GM19023 (cell line): ENCODE results near the gene ROMO1.
"Not testable (repeated sequence)": the region's sequence is repeated elsewhere in the genome, so short reads cannot be mapped to it uniquely, and the experiment has no call there.

ENCODE experiments used
- ATAC-seq: cut with Tn5 transposase; IDR thresholded peaks from one replicate; pipeline ENCODE4 v1.9.1; 2021; ENCODE audit warnings: mild to moderate bottlenecking, moderate library complexity; ENCODE audit not compliant: unreplicated experiment

Gene ROMO1

DNA sequence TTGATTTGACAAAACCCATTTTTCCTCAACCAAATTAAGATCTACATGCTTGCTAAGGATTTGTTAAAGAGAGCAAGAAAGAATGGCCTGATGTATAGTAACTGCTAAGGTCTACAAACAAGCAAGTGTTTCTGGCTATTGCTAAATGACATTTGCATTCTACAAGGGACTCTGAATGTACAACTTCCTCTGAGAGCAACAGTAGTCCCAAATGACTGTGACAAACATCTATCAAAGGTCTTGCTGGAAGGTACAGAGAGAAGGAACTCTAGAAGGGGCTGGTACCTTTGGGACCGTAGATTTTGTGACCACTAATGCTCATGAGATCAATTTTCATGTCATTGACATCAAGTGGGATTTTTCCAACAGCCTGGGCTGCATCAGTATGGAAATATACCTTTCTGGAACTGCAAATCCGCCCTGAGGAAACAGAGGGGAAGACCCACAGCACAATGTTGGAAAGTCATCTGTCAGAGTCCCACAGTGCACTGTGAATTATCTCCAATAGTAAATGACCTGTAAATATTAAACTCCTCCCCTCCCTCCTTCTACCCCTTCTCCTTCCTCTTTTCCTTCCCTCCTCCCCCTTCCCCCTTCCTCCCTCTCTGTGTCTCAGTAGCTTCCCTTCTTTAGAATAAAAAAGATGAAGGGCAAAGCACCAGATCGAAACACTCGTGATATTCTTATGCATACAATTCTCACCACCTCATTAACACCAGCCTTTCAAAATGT lies 18.6 kb upstream of the ROMO1 start:
- no peak for ATAC-seq

DNA sequence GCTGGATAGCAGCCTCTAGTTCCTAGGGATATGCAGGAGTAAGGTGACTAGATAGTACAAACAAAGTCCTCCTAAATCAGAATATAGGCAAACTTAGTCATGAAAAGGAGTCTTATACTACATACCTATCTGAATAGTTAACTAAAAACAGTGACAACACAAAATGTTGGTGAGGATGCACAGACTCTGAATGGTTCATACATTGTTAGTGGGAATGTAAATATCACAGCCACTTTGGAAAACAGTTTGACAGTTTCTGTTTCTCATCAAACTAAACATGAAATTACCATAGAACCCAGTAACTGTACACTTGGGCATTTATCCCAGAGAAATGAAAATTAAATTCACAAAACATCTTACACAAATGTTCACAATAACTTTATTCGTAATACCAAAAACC lies 17.2 kb upstream of the ROMO1 start:
- no peak for ATAC-seq

DNA sequence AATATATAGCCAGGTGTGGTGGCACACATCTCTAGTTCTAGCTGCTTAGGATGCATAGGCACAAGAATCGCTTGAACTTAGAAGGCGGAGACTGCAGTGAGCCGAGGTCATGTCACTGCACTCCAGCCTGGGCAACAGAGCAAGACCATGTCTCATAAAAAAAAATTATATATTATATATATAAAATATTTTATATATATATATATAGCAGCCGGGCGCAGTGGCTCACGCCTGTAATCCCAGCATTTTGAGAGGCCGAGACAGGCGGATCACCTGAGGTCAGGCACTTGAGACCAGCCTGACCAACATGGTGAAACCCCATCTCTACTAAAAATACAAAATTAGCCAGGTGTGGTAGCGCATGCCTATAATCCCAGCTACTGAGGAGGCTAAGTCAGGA lies 13.8 kb upstream of the ROMO1 start:
- ATAC-seq = not testable (repeated sequence)

DNA sequence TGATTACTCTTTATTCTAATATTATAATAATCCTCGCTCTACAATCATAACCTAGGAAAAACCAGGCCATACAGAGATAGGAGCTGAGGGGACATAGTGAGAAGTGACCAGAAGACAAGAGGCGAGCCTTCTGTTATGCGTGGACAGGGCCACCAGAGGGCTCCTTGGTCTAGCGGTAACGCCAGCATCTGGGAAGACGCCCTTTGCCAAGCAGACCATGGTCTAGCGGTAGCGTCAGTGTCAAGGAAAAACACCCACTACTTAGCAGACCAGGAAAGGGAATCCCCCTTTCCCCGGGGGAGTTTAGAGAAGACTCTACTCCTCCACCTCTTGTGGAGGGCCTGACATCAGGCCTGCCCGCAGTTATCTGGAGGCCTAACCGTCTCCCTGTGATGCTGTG lies 12.3 kb upstream of the ROMO1 start:
- not testable (repeated sequence) for ATAC-seq

DNA sequence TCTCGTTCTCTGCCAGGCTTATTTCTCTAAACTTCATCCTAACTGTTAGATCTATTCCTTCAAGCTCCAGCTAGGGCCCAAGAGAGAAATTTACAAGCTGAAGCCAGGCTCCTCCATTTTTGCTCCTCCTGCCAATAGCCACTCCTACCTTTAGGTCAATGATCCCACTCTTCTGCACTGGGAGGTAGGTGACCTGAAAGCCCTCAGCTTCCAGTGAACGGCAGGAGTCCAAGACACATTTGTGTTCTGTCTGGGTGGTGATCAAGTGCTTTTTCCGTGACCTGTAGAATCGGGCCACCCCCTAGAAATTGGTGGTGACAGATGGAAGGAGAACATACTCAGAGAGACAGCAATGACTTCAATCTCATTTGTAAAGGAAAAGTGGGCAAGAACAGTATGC lies 8.9 kb upstream of the ROMO1 start:
- ATAC-seq = no peak

DNA sequence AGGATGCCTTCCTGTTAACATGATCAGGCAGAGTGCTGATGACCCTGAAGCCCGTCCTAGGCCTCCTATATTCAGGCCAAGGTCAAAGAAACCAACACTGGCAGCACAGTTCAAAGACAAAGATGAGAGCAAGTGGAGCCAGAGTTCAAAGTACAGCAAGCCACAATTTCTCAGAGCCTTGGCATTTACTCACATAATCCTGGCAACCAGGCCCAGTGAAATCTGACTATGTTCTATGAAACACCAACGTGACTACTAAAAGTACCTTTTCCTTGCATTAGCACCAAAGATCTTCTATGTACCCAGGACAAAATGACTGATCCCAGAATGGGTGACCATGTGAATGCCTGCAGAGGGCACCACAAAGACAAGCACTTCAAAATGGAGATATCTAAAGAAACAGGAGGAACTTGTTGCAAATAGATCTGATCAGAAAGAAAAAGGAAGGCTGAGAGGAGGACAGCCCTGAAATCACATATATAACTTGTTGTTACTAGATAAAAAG lies 3.9 kb upstream of the ROMO1 start:
- no peak for ATAC-seq

DNA sequence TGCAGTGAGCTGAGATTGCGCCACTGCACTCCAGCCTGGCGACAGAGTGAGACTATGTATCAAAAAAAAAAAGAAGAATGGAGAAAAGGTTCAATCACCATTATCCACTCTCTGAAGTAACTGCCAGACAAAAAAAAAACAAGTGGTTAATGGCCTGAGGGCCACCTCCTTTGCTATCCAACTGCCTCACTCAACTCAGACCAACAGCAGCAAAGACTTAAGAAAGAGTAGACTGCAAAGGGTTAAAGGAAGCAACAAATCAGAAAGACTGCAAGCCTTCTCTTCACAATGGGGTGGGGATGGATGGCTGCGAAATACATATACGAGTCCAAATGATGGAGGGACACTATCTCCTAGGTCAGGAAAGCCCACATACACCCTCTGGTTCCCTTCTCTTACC lies 3.2 kb upstream of the ROMO1 start:
- no peak for ATAC-seq

DNA sequence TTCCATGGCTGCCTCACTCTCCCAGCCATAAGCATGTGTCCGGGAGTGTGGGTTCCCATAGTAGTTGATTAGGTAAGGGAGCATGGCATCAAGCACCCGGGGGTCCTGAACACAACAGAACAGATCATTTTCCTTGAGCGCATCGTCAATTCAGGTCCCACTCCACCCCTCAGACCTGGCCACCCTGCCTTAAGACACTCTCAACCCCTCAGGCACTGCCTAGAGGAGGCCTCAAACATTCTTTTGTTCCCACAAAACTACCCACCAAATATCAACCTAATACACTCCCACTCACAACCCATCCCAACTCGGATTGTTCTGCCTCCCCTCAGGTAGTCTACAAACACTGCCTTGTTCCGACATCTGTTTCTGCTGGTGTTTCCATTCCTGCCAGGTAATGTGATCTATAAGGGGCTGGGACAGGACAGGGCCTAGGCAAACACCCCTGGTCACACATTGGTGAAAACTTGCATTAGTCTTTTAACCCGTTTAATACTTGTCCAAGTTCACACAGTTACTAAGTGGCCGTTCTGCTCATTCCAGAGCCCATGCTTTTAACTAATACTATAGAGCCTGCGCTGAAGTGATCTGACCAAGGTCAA lies 1.4 kb upstream of the ROMO1 start:
- ATAC-seq = no peak

DNA sequence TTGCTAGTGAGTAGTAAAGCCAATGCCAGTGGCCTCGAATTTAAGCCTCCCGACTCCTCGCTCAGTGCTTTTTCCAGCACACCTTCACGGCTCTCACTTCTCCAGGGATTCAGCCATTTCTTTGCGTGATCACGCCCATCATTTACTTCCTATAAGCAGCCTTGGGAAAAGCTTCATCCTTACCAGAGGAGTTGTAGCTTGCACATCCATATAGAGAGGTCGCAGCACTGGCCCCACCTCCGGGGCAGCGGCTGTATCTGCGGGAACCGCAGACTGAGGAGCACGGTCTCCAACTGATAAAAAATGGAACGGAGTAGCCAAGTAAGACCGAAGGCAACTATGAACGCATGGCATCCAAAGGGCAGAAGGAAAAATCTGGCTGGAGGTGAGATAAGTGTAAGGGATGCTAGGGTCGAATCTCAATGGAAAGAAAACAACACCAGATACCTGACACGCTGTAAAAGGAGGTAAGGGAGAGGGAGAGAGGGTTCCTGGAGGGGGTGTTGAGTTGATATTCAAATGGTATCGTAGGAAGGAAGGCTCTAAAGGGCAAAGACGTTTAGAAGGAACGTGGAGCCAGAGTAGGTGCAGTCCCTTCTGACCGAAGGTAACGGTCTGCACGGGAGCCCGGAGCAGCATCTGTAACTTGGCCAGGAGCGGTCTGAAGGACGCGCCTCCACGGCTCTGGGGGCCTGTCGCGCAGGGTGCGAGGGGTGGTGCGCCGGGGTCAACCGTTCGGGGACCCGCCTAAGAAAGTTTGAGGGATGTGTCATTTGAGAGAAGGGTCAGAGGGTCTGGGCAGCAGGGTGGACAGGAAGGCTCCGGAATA lies 693 bp upstream of the ROMO1 start:
- ATAC-seq = peak; percentile 32

DNA sequence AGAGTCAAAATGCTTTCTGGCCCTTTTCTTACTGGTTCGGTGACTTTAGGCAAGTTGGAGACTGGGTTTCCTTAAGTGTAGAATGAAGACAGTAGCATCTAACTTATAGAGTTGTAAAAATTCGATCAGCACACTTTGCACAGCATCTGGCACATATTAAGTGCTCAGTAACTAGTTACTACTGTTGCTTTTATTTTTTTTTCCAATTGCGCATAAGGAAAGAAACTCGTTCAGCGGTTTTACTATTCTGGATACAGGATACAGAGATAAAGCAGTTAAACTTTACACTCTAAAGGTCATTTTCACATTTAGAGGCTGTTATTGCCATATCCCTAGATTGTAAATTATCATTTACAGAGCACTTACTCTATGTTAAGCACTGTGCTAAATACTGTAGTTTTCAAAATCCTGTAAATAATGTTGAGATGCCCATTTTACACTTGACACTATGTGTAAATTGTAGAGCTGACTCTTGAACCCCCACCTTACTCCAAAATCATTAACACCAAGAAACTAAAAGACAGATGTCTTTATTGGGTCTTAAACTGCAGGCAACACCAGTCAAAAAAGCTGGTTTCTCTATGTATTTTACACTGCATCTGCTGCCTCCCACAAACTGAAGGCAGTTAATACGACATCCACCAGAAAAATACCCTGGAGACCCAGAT lies 886 bp downstream of the ROMO1 start:
- ATAC-seq = no peak

DNA sequence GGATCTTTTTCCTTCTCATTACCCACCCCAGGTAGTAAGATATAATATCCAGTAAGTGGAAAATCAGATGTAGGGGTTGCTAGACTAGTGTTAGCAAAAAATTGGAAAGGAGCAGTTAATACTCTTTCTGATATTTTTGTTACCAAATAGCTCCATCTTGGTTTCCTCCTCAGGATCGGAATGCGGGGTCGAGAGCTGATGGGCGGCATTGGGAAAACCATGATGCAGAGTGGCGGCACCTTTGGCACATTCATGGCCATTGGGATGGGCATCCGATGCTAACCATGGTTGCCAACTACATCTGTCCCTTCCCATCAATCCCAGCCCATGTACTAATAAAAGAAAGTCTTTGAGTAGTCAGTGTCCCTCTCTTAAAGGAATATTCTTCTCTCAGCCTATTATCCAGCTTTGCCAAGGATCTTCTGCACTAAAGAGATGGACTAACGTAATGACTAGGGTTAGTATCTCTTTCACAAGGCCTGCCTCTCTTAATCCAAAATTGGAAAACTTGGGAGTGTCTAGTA lies 1.5 kb downstream of the ROMO1 start:
- ATAC-seq = no peak

DNA sequence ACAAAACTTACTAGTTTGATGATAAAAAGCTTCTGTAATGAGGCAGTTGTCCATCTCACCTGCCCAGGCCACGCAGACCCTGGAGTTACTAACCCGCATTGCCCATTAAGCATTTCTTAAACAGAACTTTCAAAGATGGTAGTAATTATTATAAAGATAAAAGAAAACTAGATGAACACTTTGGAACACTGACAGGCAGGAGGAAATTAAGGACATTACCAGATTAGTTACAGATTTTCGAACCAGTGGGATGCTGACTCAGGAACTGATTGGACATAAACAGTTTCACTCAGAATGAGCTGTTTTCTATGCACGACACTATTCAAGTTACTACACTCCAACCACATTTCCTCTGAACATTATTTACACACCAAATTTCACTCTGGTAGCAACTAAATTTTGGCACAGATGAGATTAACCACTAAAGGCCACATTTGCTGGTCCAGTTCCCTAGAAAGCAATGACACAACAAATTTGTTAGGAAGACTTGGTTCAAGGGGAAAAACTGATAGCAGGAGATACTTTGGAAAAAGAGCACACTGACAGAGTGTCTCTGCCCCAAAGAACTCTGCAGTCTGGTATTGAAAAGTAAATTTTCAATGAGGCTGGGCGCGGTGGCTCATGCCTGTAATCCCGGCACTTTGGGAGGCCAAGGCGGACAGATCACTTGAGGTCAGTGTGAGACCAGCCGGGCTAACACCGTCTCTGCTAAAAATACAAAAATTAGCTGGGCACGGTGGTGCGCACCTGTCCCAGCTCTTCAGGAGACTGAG lies 3.0 kb downstream of the ROMO1 start:
- ATAC-seq = no peak

DNA sequence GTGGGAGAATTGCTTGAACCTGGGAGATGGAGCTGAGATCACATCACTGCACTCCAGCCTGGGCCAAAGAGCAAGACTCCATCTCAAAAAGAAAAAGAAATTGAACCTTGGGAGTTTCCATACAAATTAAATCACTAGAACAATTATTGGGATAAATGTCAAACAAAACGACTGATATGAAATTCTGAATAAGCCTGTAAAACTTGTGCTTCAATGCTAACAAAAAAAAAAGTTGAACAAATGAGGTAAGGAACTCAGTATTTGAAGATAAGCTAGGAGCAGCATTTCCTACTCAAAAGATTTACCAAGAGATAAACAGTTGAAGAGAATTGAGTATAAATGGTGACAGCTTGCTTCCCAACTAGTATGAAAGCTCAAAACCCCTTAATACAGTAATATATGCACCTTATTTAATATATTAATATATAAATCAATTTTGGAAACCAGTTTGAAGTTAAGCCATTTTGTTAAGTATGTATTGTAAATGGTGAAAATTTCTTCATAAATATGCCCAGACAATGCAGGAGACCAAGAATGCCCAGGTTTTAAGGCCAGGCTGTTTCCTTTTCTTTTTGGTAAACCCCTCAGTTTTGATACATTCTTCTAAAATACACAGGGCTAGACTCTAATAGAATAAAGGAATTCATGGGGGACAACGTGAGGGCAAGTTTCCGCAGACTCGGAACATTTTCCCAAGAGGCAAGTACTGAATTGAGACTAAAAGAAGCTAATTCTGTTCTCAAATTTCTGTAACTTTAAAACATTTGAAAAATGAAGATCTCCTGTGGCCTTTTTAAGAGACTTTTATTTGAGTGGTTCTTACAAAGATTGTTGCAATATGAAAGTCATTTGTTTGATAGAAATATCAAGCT lies 3.9 kb downstream of the ROMO1 start:
- ATAC-seq = no peak

DNA sequence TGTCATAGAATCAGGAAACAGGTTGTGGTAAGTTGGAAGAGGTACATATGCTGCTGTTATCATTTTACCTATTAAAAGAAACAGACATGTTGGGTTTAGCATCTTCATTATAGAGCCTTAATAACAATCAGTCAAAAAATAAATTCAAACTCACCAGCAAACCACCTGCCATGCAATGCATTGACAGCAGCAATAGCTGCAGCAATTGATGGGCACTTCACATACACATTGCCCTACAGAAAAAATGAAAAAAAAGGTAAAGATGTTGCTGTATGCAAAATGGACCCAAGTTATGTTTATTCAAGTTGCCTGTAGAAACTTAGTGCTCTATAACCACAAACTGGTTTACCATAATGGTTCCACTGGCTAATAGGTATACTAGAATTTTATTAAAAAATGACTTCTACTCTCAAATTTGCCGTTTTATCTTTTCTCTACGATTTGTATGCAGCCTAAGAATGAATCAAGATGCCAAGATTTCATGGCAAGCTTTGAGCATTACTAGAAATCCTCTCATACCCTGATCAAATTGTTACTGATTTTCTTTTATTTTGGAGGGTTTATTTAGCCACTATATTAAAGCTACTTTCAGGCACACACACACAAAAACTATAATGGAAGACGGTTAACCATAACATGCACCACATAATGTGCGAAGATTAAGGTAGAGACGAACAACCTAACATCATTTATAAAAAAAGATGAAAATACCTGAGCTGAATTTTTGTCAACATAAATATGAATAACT lies 5.5 kb downstream of the ROMO1 start:
- no peak for ATAC-seq

DNA sequence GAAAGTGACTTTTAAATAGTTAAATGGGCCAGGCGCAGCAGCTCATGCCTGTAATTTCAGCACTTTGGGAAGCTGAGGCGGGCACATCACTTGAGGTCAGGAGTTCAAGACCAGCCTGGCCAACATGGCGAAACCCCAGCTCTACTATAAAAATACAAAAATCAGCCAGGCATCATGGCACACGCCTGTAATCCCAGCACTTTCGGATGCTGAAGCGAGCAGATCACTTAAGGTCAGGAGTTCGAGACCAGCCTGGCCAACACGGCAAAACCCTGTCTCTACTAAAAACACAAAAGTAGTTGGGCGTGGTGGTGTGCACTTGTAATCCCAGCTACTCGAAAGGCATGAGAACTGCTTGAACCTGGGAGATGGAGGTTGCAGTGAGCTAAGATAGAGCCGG lies 6.7 kb downstream of the ROMO1 start:
- ATAC-seq = not testable (repeated sequence)

DNA sequence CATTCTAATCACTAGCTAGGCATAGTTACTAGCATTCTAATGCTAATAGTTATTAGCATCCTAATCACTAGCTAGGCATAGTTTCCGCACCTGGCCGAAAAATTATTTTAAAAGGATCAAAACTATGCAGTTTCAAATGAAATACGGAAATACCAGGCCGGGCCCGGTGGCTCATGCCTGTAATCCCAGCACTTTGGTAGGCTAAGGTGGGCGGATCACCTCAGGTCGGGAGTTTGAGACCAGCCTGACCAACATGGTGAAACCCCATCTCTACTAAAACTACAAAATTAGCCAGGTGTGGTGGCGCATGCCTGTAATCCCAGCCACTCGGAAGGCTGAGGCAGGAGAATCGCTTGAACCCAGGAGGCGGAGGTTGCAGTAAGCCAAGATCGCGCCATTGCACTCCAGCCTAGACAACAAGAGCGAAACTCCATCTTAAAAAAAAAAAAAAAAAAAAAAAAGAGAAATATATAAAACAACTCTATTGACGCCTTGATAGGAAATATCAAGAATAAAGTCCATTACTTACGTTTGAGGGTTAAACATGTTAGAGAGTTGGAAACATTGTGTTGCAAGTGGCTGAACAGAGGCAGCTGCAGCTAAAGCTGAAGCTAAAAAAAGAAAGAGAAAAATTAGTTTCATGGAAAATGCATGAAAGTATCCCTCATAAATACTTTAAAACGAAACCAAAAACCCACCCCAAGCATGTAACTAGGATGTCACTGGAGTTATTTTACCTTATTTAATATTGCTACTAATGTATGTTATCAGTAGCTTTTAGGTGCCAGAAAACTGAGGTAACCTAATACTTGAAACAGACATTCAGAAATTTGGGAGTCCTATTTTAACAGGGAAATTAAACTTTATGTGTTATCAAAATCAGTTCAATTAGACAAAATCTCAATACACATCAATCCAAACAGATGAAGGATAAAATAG lies 7.7 kb downstream of the ROMO1 start:
- ATAC-seq = not testable (repeated sequence)

DNA sequence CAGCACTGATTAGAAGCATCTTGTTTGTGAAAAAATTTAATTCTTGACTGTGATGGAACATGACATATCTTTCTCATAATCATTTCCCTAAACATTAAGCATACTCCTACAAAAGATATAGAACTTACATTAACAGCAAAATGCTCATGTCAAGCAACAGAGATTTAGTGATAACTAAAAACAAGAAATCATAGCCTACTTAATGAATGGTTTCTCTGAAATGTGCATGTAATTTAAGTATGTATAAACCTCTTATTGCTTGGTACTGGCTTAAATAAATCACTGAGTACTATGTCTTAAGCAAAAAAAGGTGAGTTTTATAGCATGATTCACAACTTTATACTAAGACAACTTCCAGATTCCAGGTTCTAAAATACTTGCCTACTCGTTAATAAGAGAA lies 9.3 kb downstream of the ROMO1 start:
- ATAC-seq = no peak
